HG02759 (cell line): ENCODE data around the gene ST6GALNAC3.
"Not testable (repeated sequence)": the region's sequence is repeated elsewhere in the genome, so short reads cannot be mapped to it uniquely, and the experiment has no call there.

Source experiments
- ATAC-seq: cut with Tn5 transposase; IDR thresholded peaks from one replicate; pipeline ENCODE4 v1.9.1; 2021; ENCODE audit warnings: mild to moderate bottlenecking, moderate library complexity; ENCODE audit not compliant: unreplicated experiment

The ST6GALNAC3 gene

GRCh38 chr1:76613886-76614285, 539.3 kb downstream of the ST6GALNAC3 start:
- no peak for ATAC-seq

DNA sequence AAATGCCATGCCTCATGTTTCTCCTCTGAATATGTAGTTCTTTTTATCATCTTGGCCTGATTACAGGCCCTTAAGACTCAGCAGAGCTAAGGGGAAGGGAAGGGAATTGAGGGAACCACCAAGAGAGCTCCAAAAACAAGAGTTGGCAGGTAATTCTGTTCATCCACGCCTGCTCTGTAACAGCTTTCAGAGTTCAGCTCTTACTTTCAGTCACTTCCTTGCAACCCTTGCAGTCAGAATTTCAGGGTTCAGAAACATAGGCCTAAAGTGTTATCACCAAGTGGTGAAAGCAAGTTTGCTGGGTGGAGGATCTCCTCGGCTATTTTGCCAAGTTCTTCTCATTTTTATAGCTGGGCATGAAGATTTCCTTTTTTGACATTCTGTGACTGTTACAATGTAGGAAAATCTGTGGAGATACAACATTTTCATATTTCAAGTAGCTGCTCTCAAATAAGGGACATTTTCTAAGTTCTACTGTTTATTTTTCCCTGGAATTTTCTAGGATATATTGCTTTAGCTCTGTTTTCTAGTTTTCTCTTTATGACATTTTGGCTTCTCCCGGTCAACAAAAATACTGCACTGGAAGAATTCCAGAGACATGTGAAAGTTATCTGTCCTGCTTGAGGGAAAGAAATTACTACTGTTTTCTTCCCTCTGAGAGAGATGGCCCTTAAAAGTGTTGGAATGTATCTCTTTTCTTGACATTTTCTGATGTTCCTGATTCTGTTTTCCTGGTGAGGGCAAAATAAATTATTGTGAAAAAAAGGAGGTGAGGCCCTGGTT, 540.9 kb downstream of the ST6GALNAC3 start:
- ATAC-seq, result no peak

GRCh38 chr1:76620371-76620770, 545.8 kb downstream of the ST6GALNAC3 start:
- no peak for ATAC-seq

DNA sequence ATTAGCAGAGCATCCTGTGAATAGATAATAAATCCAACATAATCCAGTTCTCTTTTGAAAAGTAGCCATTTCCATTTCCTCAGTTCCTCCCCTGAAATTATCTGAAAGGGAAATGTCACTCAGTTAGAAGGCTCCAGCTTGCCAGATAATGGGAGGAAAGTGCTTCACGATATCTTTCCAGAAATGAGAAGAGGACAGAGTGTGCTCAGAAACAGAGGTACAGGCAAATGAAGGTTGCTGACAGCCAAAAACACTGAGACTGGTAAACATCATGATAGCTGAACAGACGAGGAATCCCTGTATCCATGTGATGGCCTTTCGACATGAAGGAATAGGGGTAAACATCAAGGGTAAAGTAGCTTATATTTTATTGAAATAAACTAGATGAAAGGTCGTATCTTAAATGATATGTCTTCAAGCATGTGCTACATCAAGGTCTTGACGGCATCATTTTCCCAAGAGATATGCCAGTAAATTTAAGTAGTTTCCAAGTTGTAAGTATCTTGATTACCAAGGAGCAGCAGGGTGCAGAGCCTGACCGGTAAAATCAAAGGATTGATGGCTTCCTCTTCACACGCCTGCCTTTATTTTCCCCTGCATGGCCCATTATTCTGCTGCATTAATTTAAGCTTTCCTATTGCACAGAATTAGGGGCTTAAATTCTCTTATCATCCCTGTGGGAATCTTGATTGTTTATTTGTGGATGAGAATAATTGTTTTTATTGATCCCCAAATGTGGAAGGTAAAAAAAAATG, 548.4 kb downstream of the ST6GALNAC3 start:
- ATAC-seq, result no peak

- ATAC-seq, result no peak
Measured at GRCh38 chr1:76625886-76626678, 551.5 kb downstream of the ST6GALNAC3 start.

- ATAC-seq, result no peak
Measured at GRCh38 chr1:76627498-76627897, 553.0 kb downstream of the ST6GALNAC3 start.

DNA sequence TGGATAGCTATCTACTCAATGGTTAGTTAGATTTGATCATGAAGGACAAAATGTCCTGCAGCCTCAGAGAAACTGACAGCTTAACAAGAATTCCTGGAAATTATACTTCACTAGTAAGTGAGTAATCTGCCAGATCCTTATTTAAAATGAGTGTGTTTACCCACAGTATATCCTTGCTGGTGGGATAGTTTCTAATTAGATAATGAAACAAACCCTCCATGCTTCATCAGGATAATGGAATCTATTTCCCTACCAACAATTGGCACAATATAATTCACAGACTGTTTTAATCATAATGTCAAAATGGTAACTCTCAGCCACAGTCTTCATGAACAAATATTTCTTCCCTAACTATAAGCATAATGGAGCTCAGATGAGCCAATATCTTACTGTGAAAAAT, 553.4 kb downstream of the ST6GALNAC3 start:
- no peak for ATAC-seq

DNA sequence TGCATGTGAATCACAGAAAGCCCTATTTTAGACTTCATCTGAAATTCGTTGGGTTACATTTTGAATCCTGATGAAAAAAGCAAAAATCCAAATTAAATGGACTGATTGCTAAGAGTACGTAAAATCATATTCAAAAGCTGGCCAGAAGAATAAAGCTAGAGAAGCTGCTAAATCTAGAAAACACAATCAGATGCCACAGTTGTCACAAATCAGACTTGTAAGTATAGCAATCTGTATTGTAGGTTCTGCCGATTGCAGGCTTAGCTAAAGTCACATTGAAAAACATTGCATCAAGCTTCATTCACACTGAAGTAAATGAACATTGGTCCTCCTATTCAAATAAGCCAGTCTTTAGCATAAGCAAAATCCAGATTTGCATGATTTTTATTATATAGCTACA, 557.6 kb downstream of the ST6GALNAC3 start:
- no peak for ATAC-seq

DNA sequence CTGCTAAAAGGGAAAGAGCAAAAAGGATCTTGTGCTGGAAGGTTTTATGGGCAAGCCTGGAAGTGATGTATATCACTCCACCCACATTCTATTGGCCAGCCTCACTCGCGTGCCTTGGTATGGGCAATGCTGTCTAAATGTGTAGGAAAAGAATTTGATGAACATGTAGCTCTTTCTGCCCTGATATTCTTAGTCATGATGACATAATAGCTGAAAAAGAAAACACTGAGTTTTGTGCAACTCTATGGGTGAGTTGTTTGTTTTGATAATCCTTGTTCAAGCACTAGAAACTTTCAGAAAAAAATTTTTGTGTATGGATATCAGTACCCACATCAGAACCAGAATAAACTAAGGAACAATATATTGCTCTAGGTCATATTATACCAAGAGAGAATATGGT, 561.2 kb downstream of the ST6GALNAC3 start:
- no peak for ATAC-seq

- no peak for ATAC-seq
Measured at GRCh38 chr1:76639181-76639580, 564.6 kb downstream of the ST6GALNAC3 start.

DNA sequence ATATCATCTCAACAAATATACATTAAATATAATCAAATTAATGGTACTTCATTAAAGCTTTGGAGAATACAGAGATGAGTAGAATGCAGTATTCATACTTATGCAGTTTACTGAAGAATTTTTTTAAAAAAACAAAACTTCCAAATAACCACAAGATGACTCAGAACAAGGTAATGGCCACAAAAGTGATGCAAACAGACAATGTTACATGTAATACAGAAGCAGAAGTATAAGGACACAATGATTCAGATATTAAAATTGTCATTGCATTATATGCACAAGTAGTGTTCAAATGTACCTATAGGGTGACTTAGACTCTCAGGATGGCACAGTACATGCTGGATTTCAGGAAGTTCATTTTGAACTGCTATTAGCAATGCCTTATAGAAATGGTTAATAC, 565.5 kb downstream of the ST6GALNAC3 start:
- ATAC-seq, result no peak

GRCh38 chr1:76640723-76641122, 566.2 kb downstream of the ST6GALNAC3 start:
- no peak for ATAC-seq

DNA sequence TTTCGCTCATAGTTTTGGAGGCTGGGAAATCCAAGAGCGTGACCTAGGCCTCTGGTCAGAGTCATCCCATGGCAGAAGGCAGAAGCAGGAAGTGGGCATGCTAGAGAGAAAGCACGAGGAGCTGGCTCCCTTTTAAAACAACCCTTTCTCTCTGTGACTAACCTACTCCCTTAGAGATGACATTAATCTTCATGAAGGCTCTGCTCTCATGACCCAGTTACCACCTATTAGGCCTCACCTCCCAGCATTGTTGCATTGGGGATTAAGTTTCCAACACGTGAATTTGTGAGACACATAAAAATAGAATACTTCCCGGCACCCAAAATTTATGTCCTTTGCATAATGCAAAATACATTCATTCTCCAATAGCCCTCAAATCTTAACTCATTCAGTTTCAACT, 569.6 kb downstream of the ST6GALNAC3 start:
- no peak for ATAC-seq

- ATAC-seq, result not testable (repeated sequence)
Measured at GRCh38 chr1:76652860-76653259, 578.3 kb downstream of the ST6GALNAC3 start.

- no peak for ATAC-seq
Measured at GRCh38 chr1:76657623-76658022, 583.1 kb downstream of the ST6GALNAC3 start.

- ATAC-seq, result no peak
Measured at GRCh38 chr1:76659171-76659940, 584.8 kb downstream of the ST6GALNAC3 start.

GRCh38 chr1:76661531-76661930, 587.0 kb downstream of the ST6GALNAC3 start:
- no peak for ATAC-seq

- no peak for ATAC-seq
Measured at GRCh38 chr1:76666499-76666898, 592.0 kb downstream of the ST6GALNAC3 start.

- ATAC-seq, result peak; percentile 91
Measured at GRCh38 chr1:76668046-76668445, 593.5 kb downstream of the ST6GALNAC3 start.

- ATAC-seq, result no peak
Measured at GRCh38 chr1:76669131-76669530, 594.6 kb downstream of the ST6GALNAC3 start.
